Activated CD4-positive, alpha-beta T cell treated with anti-CD3 and anti-CD28 coated beads for 36 hours (primary cell): ENCODE data around the gene RRAD. TPM values are rescaled to one million over a fixed set of nuclear protein-coding genes. Genes with fewer than 3 reads are reported as not detected.
"Not testable (repeated sequence)": the region's sequence is repeated elsewhere in the genome, so short reads cannot be mapped to it uniquely, and the experiment has no call there.

Experiments used
- ATAC-seq: fragments of 200-7000 bp; cut with Tn5 transposase; one replicate; pipeline ENCODE4 v1.10.0; 2021; ENCODE audit warnings: mild to moderate bottlenecking, moderate library complexity
- CTCF ChIA-PET: fragments of 350-600 bp; sonication (Branson Sonifier 250); formaldehyde crosslinking; loops from one replicate; lab custom pipeline; 2021; ENCODE audit warnings: antibody characterized with exemption; lab: Charles Lee
- POLR2A ChIA-PET: fragments of 350-600 bp; sonication (Branson Sonifier 250); formaldehyde crosslinking; loops from one replicate; lab custom pipeline; 2021; ENCODE audit warnings: antibody characterized with exemption, inconsistent platforms; lab: Charles Lee
- DNase-seq: peaks from one replicate; pipeline ENCODE4 v3.0.0-alpha.2; 2020
- H3K27ac Mint-ChIP-seq: one replicate; pipeline ENCODE4 v1.8.0; 2021; ENCODE audit warnings: mixed read lengths
- H3K27me3 Mint-ChIP-seq: one replicate; pipeline ENCODE4 v1.8.0; 2021; ENCODE audit warnings: mixed read lengths
- H3K36me3 Mint-ChIP-seq: one replicate; pipeline ENCODE4 v1.8.0; 2021; ENCODE audit warnings: low read depth, mixed read lengths
- H3K4me1 Mint-ChIP-seq: one replicate; pipeline ENCODE4 v1.8.0; 2021; ENCODE audit warnings: mixed read lengths
- H3K4me3 Mint-ChIP-seq: one replicate; pipeline ENCODE4 v1.8.0; 2021; ENCODE audit warnings: mild to moderate bottlenecking, moderate library complexity, mixed read lengths
- H3K9me3 Mint-ChIP-seq: one replicate; pipeline ENCODE4 v1.8.0; 2021; ENCODE audit warnings: low read depth, mixed read lengths
- intact Hi-C, 2 experiments: fragments of 100-400 bp; cut with DNase I in 1 of 2; cut with micrococcal nuclease in 1 of 2; formaldehyde crosslinking; loops; one replicate each; pipeline versions ENCODE4 v1.14.2 to v1.15.1; 2022 to 2024; cut with DNase I, micrococcal nuclease
- total RNA-seq, 2 experiments: library from RNA; stranded (reverse); gene quantifications; one replicate each; pipeline ENCODE4 v1.2.3, GENCODE V29; 2021

Gene RRAD
- total RNA-seq, 2 experiments from 2014 or later = 0.19 to 0.55 TPM

GRCh38 chr16:66943426-66944053, 18.2 kb upstream of the RRAD start:
- intact Hi-C loops = no loop called here
- ATAC-seq = no peak
- peaks cover 5% of the 10 kb centered on the region for H3K27me3 Mint-ChIP-seq
- H3K36me3 Mint-ChIP-seq = peaks cover 18% of the 10 kb centered on the region
- H3K4me1 Mint-ChIP-seq = peaks cover 14% of the 10 kb centered on the region
- CTCF ChIA-PET = interaction anchor here (0.7 to 1.6 kb wide), 8 partner anchors 10 to 242 kb away, joined by 3 to 7 read pairs (median 3); no protein-coding TSS in a partner anchor
- POLR2A ChIA-PET = no interaction called here
- no peak for DNase-seq
- H3K27ac Mint-ChIP-seq = no peak overlapping the region
- H3K4me3 Mint-ChIP-seq = no peak overlapping the region
- no peaks in the 10 kb centered on the region for H3K9me3 Mint-ChIP-seq

GRCh38 chr16:66942981-66943380, 17.6 kb upstream of the RRAD start:
- POLR2A ChIA-PET = no interaction called here
- Mint-ChIP-seq H3K27me3 (no peaks in the 10 kb centered on the region), H3K4me1 (peaks cover 9% of the 10 kb centered on the region), H3K27ac (peak overlapping the region; percentile 8), H3K36me3 (peaks cover 18% of the 10 kb centered on the region), H3K9me3 (no peaks in the 10 kb centered on the region), H3K4me3 (no peak overlapping the region)
- ATAC-seq (no peak), DNase-seq (no peak)
- CTCF ChIA-PET = interaction anchor here (1.4 to 1.6 kb wide), 2 partner anchors 10 to 11 kb away, joined by 5 to 7 read pairs; no protein-coding TSS in a partner anchor
- intact Hi-C loops = no loop called here

GRCh38 chr16:66940236-66940635, 14.9 kb upstream of the RRAD start:
- H3K27ac Mint-ChIP-seq = no peak overlapping the region
- ChIA-PET POLR2A (interaction anchor here (0.7 to 0.8 kb wide), 2 partner anchors 10 to 13 kb away, joined by 3 read pairs; no protein-coding TSS in a partner anchor), CTCF (interaction anchor here (0.5 to 0.7 kb wide), 2 partner anchors 24 to 344 kb away, joined by 3 read pairs; no protein-coding TSS in a partner anchor)
- no peaks in the 10 kb centered on the region for H3K27me3 Mint-ChIP-seq
- no peak for DNase-seq
- H3K4me1 Mint-ChIP-seq = peaks cover 27% of the 10 kb centered on the region
- H3K4me3 Mint-ChIP-seq = no peak overlapping the region
- intact Hi-C loops = no loop called here
- no peak for ATAC-seq
- H3K9me3 Mint-ChIP-seq = no peaks in the 10 kb centered on the region
- H3K36me3 Mint-ChIP-seq = peaks cover 26% of the 10 kb centered on the region

- Mint-ChIP-seq H3K27ac (no peak overlapping the region), H3K9me3 (no peaks in the 10 kb centered on the region), H3K27me3 (no peaks in the 10 kb centered on the region), H3K4me1 (peaks cover 30% of the 10 kb centered on the region), H3K36me3 (peaks cover 29% of the 10 kb centered on the region), H3K4me3 (no peak overlapping the region)
- intact Hi-C loops = no loop called here
- ChIA-PET POLR2A (no interaction called here), CTCF (interaction anchor here (0.5 to 1.0 kb wide), 3 partner anchors 17 to 110 kb away, joined by 3 read pairs; no protein-coding TSS in a partner anchor)
- ATAC-seq (no peak), DNase-seq (no peak)
Observed at GRCh38 chr16:66939366-66939765, 14.0 kb upstream of the RRAD start.

- H3K4me1 Mint-ChIP-seq = peaks cover 45% of the 10 kb centered on the region
- no peak overlapping the region for H3K4me3 Mint-ChIP-seq
- CTCF ChIA-PET = interaction anchor here (0.9 kb wide), 1 partner anchor 15 kb away, joined by 3 read pairs; no protein-coding TSS in a partner anchor
- no peaks in the 10 kb centered on the region for H3K9me3 Mint-ChIP-seq
- ATAC-seq (no peak), DNase-seq (no peak)
- POLR2A ChIA-PET = no interaction called here
- peaks cover 38% of the 10 kb centered on the region for H3K36me3 Mint-ChIP-seq
- intact Hi-C loops = no loop called here
- H3K27ac Mint-ChIP-seq = no peak overlapping the region
- H3K27me3 Mint-ChIP-seq = no peaks in the 10 kb centered on the region
Observed at GRCh38 chr16:66937725-66938337, 12.5 kb upstream of the RRAD start.

- Mint-ChIP-seq H3K4me1 (peaks cover 53% of the 10 kb centered on the region), H3K9me3 (no peaks in the 10 kb centered on the region), H3K36me3 (peaks cover 43% of the 10 kb centered on the region), H3K4me3 (peak overlapping the region; percentile 99), H3K27me3 (no peaks in the 10 kb centered on the region), H3K27ac (peak overlapping the region; percentile 58)
- DNase-seq = peak; percentile 38
- ChIA-PET POLR2A (no interaction called here), CTCF (no interaction called here)
- intact Hi-C loops = no loop called here
- no peak for ATAC-seq
Observed at GRCh38 chr16:66936889-66937554, 11.7 kb upstream of the RRAD start.

GRCh38 chr16:66936462-66936861, 11.1 kb upstream of the RRAD start:
- DNase-seq (no peak), ATAC-seq (no peak)
- intact Hi-C loops = no loop called here
- H3K4me1 Mint-ChIP-seq = peaks cover 57% of the 10 kb centered on the region
- H3K27me3 Mint-ChIP-seq = no peaks in the 10 kb centered on the region
- no peaks in the 10 kb centered on the region for H3K9me3 Mint-ChIP-seq
- CTCF ChIA-PET = no interaction called here
- POLR2A ChIA-PET = no interaction called here
- H3K36me3 Mint-ChIP-seq = peaks cover 46% of the 10 kb centered on the region
- H3K27ac Mint-ChIP-seq = peak overlapping the region; percentile 58
- peak overlapping the region; percentile 99 for H3K4me3 Mint-ChIP-seq

- intact Hi-C loops = loop anchor here in 1 of 2 experiments (2.0 kb wide), 3 partner anchors 41 to 105 kb away; partner anchors contain the start of genes NAE1 and PDP2
- POLR2A ChIA-PET = no interaction called here
- no peak for DNase-seq
- H3K4me3 Mint-ChIP-seq = peak within 1 kb of the TSS; percentile 99
- peaks cover 41% of the 10 kb centered on the region for H3K36me3 Mint-ChIP-seq
- no peaks in the 10 kb centered on the region for H3K27me3 Mint-ChIP-seq
- H3K9me3 Mint-ChIP-seq = no peaks in the 10 kb centered on the region
- peak within 1 kb of the TSS; percentile 96 for H3K27ac Mint-ChIP-seq
- CTCF ChIA-PET = no interaction called here
- peaks cover 57% of the 10 kb centered on the region for H3K4me1 Mint-ChIP-seq
- no peak for ATAC-seq
Observed at GRCh38 chr16:66935314-66936011, 10.1 kb upstream of the RRAD start, which contains the start of gene CES2. Gene CES2, plus strand, starts transcription at chr16:66935516. Its CDS starts 120 bp downstream, at chr16:66935636.

- Mint-ChIP-seq H3K4me3 (peak overlapping the region; percentile 99), H3K36me3 (peaks cover 44% of the 10 kb centered on the region), H3K4me1 (peaks cover 57% of the 10 kb centered on the region), H3K27ac (peak overlapping the region; percentile 96)
- ATAC-seq, DNase-seq, H3K27me3 Mint-ChIP-seq, POLR2A ChIA-PET, H3K9me3 Mint-ChIP-seq: not testable (repeated sequence)
- CTCF ChIA-PET = interaction anchor here (0.6 kb wide), 1 partner anchor 222 kb away, joined by 3 read pairs; no protein-coding TSS in a partner anchor
- intact Hi-C loops = loop anchor here (1.0 to 2.0 kb wide), 10 partner anchors 12 to 292 kb away; partner anchors contain the start of genes CBFB (in 1 of the 2), CMTM4 (in 1 of the 2), DYNC1LI2 (in 1 of the 2) and NAE1 (in 1 of the 2)
Observed at GRCh38 chr16:66934839-66935313, 9.5 kb upstream of the RRAD start.

GRCh38 chr16:66934138-66934838, 9.0 kb upstream of the RRAD start, which contains the start of gene CIAO2B:
Gene CIAO2B, minus strand, starts transcription at chr16:66934402. Its CDS starts 38 bp downstream, at chr16:66934364.
- POLR2A ChIA-PET = interaction anchor here (0.9 kb wide), 1 partner anchor 16 kb away, joined by 3 read pairs; the partner anchor contains the start of gene CDH16
- no peaks in the 10 kb centered on the region for H3K27me3 Mint-ChIP-seq
- peaks cover 43% of the 10 kb centered on the region for H3K36me3 Mint-ChIP-seq
- DNase-seq (peak; percentile 93), ATAC-seq (peak; percentile 84)
- no peaks in the 10 kb centered on the region for H3K9me3 Mint-ChIP-seq
- CTCF ChIA-PET = interaction anchor here (0.6 to 2.2 kb wide), 4 partner anchors 34 to 223 kb away, joined by 3 to 6 read pairs (median 4); no protein-coding TSS in a partner anchor
- H3K27ac Mint-ChIP-seq = peak within 1 kb of the TSS; percentile 96
- intact Hi-C loops = loop anchor here (1.0 to 2.0 kb wide), 10 partner anchors 13 to 293 kb away; partner anchors contain the start of genes CBFB (in 1 of the 2), CMTM4 (in 1 of the 2), DYNC1LI2 (in 1 of the 2) and NAE1 (in 1 of the 2)
- H3K4me1 Mint-ChIP-seq = peaks cover 57% of the 10 kb centered on the region
- H3K4me3 Mint-ChIP-seq = peak within 1 kb of the TSS; percentile 99
